Stimulated activated CD4-positive, alpha-beta T cell treated with anti-CD3 and anti-CD28 coated beads, Interleukin-1b, Interleukin-23, amount 100 ng/mL, for 24 hours (primary cell): ENCODE results near the gene KMO.

ENCODE experiments used
- DNase-seq, 4 experiments: peaks; one replicate each; pipeline ENCODE4 v3.0.0-alpha.2; 2020; ENCODE audit warnings: low read depth in 4 of 4, low spot score in 1 of 4

Gene KMO

GRCh38 chr1:241645199-241645598 is 113.0 kb downstream of the KMO start:
- DNase-seq, result no peak
